GM23338 (cell line): ENCODE data around the gene HOXA3.

Experiments used
- EZH2 ChIP-seq: fragments of 200-600 bp; sonication (generic); IDR thresholded peaks from one replicate; pipeline ENCODE4 v1.8.0; 2017; ENCODE audit warnings: antibody characterized with exemption, mild to moderate bottlenecking, low read depth; ENCODE audit not compliant: unreplicated experiment
- POLR2AphosphoS5 ChIP-seq: IDR thresholded peaks from 2 replicates; pipeline ENCODE4 v1.6.1; 2016; ENCODE audit warnings: antibody characterized with exemption, low read depth
- TF ChIP-seq, protein P1 (sequence below), 2 experiments: fragments of 200-600 bp in 1 of 2; sonication (generic) in 1 of 2; conservative IDR thresholded peaks; 2 replicates each; pipeline versions ENCODE4 v1.5.1 to v1.6.1; 2016 to 2017; ENCODE audit warnings: antibody characterized with exemption in 2 of 2, low read depth in 2 of 2, mild to moderate bottlenecking in 2 of 2, moderate library complexity in 1 of 2
- TF ChIP-seq, protein P2 (sequence below): IDR thresholded peaks from one replicate; pipeline ENCODE4 v1.6.1; 2018; ENCODE audit warnings: antibody characterized with exemption; ENCODE audit not compliant: unreplicated experiment

DNA sequence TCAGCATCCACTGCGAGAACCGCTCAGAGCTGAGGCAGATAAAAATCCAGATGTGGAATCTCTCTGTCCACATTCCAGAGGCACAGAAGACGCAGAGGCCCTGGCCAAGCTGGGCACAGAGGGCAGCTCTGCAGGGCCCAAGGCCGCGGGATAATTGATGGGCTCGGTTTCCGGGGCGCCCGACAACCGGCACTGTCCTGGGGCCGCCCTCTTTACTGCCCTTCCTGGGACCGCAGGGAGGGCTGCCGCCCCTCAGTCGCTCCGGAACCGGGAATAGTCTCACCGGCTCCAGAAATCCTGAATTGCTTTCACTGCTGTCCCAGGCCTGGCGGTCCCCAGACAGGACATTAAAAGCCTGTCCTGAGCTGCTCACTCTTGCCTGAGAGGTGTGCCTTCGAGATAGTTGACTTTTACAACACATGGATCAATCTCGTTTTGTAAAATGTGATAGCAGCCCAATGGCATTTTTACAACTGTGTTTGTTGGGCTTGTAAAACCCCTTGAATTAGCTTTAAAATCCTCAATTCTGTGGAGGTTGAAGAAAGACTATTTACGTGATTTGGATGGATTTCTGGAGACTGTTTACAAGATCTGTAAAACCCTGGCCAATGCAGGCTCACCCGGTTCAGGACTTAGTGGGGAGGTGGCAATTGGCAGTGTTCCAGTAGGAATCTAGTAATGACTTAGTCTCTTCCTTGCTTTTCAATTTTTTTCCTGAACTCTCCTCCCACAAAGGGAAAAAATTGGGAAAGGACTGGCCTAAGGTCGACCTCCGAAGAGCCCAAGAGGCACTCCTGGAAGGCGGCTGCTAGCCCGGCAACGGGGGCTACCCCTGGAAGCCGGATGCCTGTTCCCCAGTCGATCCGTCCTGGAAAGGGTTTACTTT is 3.4 kb downstream of the HOXA3 start:
- TF ChIP-seq, protein P1, sequence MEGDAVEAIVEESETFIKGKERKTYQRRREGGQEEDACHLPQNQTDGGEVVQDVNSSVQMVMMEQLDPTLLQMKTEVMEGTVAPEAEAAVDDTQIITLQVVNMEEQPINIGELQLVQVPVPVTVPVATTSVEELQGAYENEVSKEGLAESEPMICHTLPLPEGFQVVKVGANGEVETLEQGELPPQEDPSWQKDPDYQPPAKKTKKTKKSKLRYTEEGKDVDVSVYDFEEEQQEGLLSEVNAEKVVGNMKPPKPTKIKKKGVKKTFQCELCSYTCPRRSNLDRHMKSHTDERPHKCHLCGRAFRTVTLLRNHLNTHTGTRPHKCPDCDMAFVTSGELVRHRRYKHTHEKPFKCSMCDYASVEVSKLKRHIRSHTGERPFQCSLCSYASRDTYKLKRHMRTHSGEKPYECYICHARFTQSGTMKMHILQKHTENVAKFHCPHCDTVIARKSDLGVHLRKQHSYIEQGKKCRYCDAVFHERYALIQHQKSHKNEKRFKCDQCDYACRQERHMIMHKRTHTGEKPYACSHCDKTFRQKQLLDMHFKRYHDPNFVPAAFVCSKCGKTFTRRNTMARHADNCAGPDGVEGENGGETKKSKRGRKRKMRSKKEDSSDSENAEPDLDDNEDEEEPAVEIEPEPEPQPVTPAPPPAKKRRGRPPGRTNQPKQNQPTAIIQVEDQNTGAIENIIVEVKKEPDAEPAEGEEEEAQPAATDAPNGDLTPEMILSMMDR (conservative IDR thresholded peaks at IDR 0.05; ENCODE audit: low read depth in 2 of 2), result no peak
- TF ChIP-seq, protein P2, sequence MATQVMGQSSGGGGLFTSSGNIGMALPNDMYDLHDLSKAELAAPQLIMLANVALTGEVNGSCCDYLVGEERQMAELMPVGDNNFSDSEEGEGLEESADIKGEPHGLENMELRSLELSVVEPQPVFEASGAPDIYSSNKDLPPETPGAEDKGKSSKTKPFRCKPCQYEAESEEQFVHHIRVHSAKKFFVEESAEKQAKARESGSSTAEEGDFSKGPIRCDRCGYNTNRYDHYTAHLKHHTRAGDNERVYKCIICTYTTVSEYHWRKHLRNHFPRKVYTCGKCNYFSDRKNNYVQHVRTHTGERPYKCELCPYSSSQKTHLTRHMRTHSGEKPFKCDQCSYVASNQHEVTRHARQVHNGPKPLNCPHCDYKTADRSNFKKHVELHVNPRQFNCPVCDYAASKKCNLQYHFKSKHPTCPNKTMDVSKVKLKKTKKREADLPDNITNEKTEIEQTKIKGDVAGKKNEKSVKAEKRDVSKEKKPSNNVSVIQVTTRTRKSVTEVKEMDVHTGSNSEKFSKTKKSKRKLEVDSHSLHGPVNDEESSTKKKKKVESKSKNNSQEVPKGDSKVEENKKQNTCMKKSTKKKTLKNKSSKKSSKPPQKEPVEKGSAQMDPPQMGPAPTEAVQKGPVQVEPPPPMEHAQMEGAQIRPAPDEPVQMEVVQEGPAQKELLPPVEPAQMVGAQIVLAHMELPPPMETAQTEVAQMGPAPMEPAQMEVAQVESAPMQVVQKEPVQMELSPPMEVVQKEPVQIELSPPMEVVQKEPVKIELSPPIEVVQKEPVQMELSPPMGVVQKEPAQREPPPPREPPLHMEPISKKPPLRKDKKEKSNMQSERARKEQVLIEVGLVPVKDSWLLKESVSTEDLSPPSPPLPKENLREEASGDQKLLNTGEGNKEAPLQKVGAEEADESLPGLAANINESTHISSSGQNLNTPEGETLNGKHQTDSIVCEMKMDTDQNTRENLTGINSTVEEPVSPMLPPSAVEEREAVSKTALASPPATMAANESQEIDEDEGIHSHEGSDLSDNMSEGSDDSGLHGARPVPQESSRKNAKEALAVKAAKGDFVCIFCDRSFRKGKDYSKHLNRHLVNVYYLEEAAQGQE, result no peak
- no peak for TF ChIP-seq POLR2AphosphoS5
- TF ChIP-seq EZH2, result peak; percentile 92
